AG20443 (cell line): ENCODE results near the gene NHLH1.
"Not testable (repeated sequence)": the region's sequence is repeated elsewhere in the genome, so short reads cannot be mapped to it uniquely, and the experiment has no call there.

ENCODE experiments used
- DNase-seq: peaks from one replicate; pipeline ENCODE4 v3.0.0; 2012; ENCODE audit warnings: low spot score, mixed read lengths

NHLH1 gene

DNA sequence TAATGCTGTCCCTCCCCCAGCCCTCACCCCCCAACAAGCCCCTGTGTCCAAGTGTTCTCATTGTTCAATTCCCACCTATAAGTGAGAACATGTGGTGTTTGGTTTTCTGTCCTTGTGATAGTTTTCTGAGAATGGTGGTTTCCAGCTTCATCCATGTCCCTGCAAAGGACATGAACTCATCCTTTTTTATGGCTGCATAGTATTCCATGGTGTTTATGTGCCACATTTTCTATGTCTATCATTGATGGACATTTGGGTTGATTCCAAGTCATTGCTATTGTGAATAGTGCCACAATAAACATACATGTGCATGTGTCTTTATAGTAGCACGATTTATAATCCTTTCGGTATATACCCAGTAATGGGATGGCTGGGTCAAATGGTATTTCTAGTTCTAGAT, 17.9 kb downstream of the NHLH1 start:
- DNase-seq: not testable (repeated sequence)

DNA sequence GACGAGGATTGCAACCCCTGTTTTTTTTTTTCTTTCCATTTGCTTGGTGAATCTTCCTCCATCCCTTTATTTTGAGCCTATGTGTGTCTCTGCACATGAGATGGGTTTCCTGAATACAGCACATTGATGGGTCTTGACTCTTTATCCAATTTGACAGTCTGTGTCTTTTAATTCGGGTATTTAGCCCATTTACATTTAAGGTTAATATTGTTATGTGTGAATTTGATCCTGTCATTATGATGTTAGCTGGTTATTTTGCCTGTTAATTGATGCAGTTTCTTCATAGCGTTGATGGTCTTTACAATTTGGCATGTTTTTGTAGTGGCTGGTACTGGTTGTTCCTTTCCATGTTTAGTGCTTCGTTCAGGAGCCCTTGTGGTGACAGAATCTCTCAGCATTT, 21.5 kb downstream of the NHLH1 start:
- not testable (repeated sequence) for DNase-seq

DNA sequence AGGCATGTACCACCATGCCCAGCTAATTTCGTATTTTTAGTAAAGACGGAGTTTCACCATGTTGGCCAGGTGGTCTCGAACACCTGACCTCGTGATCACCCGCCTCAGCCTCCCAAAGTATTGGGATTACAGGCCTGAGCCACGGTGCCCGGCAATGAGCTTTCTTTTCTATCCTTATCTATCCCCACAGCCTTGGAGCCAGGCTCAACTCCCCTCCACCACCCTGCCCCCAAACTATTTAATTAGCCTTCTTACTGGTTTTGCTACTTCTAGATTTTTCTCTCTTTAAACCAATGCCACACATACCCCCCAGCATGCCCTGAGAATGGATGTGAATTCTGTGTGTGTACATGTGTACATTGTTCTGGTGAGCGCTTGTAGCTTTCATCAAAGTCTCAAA, 27.8 kb downstream of the NHLH1 start:
- no peak for DNase-seq

DNA sequence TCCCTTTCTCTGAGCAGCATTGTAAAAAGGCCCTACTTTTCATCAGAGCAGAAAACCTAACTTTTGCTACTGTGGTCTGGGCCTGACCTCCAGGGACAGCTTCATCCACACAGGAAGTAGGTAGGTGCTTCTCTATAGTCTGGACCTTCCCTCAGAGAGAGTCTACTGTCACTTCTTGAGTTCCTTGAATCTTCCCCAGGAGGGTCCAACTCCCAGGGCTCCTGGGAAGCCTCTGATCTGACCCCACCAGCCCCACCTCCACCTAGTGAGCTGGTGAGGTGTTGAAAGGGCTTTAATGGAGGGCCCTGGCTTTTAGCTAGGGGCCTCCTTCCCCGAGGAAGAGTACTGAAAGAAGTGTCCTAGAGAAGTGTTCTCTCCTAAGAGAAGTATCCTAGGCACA, 30.8 kb downstream of the NHLH1 start:
- no peak for DNase-seq

GRCh38 chr1:160398823-160399222, 32.0 kb downstream of the NHLH1 start:
- DNase-seq: no peak

DNA sequence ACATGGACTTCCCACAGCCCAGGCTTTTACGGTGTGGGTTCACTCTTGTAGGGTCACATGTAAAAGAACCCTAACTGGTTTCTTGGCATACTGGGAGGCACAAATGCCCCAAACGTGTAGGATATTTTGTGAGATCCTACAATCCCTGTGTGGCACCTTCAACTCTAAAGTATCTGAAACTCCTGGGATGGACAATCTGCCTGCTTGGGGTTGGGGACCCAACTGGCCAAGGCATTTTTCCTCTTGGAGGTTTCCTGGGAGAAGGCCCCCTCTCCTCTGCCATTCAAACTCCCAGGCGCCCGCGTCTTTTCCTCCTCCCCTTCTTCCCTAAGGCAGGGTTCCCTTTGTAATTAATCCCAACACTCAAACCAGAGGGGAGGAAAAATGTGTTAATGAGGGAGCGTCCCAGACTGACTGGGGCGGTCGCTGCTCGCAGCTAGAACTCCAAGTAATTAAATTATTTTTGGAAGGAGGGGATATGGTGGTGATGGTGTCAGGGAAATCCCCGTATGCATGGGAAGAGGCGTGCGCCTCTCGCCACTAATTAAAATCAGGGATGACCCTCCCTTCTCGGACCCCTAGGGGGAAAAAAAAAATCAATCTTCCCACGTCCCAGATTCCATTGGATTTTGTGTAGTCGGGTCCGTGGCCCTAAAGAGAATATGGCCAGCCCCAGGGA, 32.8 kb downstream of the NHLH1 start:
- no peak for DNase-seq

DNA sequence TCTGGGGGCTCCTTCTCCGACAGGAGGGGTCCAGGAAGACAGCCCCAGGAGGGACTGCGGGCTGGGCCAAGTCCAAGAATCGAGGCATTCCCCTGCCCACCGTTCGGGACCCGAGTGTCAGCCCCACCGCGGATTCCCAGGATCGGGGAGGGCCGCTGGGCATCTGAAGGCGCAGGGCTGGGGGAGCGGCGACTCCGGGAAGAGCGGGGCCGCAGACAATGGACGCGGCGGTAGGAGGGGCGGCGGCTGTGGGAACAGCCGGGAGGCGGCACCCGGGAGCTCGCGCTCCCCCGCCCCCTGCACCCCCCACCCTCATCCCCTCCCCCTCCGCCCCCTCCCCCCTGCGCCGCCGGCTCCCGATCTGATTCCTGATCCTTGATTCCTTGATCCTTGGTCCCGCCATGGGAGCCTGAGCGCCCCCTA, 33.4 kb downstream of the NHLH1 start, which contains the start of gene VANGL2:
TSS of gene VANGL2 (plus strand) at position 342 of the 423 bp plus-strand sequence. CDS start 15,274 bp downstream, outside the sequence.
- DNase-seq: peak; percentile 71

GRCh38 chr1:160400646-160401486, 34.0 kb downstream of the NHLH1 start:
- DNase-seq: no peak

DNA sequence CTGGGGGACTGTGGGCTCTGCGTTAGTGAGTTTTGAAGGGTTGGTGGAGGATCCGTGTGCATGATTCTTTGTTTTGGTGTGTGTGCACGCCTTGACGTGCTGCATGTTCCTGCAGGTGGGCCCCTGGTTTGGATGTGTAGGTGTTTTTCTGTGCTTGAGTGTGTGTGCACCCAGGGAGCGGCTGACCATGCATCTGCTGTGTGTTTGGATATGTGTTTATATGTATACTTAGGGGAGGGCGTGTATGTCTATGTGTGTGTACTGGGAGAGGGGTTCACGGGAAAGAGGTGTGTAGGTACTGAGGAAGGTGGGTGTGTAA, 34.6 kb downstream of the NHLH1 start:
- DNase-seq: no peak

DNA sequence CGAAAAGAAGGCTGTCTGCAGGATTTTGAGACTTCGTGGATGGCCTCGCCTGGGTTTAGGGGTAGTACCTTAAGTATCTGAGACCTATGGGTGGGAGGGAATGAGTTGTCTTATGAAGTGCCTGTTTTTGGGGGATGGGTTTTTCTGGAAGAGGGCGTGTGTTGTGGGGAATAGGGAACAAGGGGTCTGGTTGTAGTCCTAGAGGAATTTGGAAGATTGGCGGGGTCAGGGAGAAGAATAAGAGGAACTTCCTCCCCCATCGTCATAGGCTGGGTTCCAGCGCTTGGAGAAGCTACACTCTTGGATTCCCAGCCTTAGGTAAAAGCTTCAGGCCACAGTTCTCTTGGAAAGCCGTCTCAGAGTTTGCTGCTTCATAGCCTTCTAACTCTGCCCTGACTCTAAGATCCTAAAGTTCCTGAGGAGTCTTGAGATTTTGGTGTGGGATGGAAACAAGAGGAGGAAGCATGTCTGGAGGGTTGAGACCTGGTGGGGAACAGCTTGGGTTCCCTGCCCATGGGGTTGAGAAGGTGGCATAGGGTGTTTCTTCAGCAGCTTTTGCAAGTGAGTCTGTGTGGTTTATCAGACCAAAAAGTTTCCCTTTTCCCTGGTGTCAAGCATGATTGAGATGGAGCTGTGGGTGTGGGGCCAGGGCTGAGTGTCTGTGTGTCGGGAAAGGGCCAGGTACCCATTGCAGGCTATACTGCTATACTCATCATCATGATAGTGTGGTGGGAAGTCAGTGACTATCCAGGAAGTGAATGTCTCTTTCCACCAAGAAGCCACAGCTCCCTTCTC, 35.3 kb downstream of the NHLH1 start:
- DNase-seq: no peak

GRCh38 chr1:160403244-160403643, 36.4 kb downstream of the NHLH1 start:
- no peak for DNase-seq

- DNase-seq: no peak
These were observed 37.2 kb downstream of the NHLH1 start for GRCh38 chr1:160404094-160404493.

GRCh38 chr1:160405331-160405877, 38.5 kb downstream of the NHLH1 start:
- no peak for DNase-seq

DNA sequence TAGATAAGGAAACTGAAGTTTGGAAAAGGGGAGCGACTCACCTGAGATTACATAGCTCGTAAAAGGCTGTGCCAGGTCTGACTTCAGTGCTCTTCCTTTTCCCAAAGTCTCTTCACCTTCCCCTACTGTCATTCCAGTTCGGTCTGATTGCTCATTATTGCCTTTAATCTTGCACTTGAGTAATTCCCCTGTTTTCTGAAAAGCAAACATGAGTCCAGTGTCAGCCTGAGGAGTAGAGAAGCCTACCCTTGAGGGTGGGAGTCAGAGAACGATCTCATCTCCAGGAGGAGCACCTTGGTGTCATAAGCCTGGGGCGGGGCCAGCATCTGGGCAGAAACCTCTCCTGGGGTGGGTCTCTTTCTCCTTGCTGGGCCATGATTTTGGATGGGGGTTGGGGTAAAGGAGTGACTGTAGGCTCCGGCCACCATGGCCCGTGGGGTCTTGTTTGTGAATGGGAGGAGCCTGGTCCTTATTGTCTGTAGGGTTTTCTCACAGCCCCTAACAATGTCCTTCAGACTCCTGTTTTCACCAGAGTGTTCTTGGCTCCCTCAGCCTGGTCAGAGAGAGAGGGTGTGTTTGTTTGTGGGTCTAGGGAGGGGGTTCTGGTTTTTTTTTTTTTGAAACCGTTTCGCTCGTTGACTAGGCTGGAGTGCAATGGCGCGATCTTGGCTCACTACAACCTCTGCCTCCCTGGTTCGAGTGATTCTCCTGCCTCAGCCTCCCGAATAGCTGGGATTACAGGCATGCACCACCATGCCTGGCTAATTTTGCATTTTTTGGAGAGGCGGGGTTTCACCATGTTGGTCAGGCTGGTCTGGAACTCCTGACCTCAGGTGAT, 39.5 kb downstream of the NHLH1 start:
- no peak for DNase-seq

DNA sequence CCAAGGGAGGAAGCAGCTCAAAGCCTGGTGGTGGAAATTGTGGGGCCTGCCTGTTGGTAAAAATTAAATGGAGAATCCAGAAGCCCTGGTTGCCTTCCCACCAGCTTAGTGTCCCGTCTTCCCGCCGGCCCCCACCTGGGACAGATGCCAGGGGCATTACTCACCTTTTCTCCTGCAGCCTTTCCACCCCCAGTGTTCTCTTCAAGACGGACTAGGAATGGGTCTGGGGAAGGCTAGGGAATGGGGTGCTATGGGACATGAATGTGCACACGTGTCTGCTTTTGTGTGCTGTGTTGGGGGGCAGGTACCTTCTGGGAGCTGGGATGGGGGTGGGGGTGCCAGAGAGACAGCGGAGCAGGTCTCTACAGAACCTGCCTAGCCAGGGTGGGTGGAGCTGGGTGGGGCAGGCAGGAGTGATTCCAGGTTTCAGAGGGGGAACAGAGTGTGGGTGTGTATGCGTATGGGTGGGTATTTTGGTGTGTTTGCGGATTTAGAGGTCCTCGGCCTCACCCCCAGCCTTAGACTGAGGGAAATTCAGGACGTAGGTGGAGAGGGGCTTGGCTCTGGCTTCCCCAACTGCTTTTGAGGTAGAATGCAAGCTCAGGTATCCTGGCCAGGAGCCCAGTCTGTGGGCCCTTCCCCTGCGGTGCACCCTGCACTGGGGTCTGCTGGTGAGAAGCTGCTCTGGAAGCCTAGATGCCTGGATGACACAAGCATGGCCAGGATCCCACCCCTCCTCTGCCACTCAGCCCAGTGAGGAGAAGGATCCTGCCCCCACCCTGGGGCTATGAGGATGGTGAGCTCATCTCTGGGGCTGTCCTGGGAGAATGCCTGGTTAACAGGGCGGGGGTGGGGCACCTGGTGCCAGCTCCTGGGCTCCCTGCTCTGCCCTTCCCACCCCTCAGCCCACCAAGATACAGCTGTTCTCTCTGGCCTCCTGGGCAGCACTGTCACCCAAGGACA, 41.2 kb downstream of the NHLH1 start:
- DNase-seq: no peak

DNA sequence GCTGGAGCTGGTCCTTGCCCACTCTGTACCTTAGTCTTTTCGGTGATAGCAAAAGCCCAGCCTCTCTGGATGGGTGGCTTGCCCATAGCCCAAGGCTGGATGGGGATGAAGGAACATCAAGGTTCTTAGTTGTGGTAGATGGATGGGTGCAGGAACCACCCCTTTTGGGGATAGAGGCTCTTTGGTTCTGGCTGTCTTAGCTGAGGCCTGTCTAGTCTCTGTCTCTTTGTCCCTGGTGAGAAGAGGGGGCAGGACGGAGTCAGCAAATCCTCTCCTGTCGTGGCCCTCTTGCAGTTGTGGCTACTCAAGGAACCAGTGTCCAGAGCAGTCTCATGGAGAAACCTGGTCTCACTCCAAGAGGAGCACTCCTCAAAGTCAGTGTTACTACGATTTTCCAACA, 42.0 kb downstream of the NHLH1 start:
- no peak for DNase-seq

DNA sequence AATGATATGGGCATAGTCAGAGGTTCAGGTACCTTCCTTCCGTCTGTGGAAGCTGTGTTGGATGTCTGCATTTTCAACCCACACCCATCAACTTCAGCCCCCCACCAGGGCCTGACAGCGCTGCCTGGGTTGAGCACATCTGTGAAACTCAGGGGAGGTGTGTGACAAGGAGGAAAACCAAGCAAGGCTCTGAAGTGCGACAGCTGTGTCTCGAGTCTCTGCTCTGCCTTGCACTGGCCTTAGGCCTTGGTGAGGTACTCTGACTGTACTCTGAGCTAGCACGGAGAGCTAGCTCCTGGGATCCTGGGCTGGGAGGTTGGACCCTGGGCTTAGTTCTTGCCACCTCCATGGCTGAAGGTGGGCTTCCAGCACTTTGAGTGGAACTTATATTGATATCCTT, 42.6 kb downstream of the NHLH1 start:
- DNase-seq: no peak

DNA sequence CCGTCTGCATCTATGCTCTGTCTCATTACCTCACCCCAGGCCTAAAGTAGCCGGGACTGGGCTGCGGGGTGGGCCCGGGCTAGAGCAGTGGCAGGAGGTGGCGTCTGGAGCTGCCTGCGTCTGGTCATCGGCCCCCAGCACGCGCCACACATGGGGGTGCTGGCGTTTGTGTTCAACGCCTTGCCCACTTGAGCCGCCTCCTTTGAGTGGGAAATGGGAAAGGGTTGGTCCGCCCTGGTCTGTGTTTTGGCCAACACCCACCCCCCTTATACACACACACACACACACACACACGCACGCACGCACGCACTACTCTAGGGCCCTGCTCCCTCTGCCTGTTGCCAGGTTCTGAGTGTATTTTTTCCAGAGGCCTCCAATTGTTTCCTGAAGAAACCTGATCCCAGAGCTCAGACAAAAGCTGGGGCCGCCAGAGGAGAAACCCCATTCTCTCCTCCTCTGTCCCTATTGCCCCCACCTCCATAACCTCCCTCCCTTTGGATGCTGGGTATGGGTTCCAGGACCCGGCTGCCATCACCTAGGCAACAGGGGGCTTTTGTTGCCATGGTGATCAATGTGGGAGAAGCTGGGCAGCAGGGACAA, 43.6 kb downstream of the NHLH1 start:
- DNase-seq: no peak

DNA sequence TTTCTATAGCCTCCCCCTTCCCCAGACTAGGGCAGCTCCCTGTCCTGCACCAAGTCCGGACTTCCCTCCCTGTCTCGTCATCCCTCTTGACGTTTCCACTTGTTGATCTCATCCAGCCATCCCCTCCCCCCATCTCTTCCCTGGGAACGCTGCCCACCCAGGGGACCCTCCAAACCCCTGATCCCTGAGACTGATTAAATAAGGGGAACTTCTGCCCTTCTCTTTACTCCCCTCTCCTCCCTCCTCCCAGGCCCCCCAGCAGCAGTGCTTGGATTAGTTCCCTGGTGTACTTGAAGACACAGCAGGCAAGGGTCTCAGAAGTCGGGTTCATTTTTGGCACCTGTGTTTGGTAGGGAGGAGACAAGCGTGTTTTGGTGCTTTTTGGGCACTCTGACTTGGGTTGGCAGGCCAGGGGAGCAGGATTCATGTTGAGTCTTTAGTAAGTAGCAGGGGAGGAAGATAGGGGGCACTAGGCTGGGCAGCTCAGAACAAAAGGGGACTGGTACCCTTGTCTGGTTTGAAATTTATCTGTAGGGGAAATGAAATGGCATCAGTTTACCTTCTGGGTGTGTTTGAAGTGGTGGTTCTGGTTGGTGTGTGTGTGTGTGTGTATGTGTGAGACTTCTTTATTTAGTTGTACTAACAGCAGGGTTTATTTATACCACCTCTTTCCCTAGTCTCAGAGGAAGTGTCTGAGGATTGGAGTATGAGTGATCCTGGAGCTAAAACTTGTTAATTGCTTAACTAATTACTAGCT, 44.6 kb downstream of the NHLH1 start:
- DNase-seq: no peak
